Endodermal cell (in vitro differentiated cells): ENCODE measurements around the gene MARCHF3. TPM values are rescaled to one million over a fixed set of nuclear protein-coding genes. Genes with fewer than 3 reads are reported as not detected.

ENCODE experiments used
- DNase-seq: peaks from one replicate; pipeline ENCODE4 v3.0.0-alpha.2; 2017
- H3K27ac ChIP-seq: 2 replicates; pipeline ENCODE4 v1.5.1; 2013; ENCODE audit warnings: mild to moderate bottlenecking, low read depth, low read length, moderate library complexity
- H3K27me3 ChIP-seq: 2 replicates; pipeline ENCODE4 v1.6.1; 2013; ENCODE audit warnings: mild to moderate bottlenecking, low read length, moderate library complexity; ENCODE audit not compliant: insufficient read depth, control insufficient read depth, poor library complexity, severe bottlenecking
- H3K36me3 ChIP-seq: 2 replicates; pipeline ENCODE4 v1.7.0; 2013; ENCODE audit warnings: mild to moderate bottlenecking, low read length, moderate library complexity; ENCODE audit not compliant: control insufficient read depth, insufficient read depth
- H3K4me1 ChIP-seq: one replicate; pipeline ENCODE4 v1.7.0; 2013; ENCODE audit warnings: low read length; ENCODE audit not compliant: control insufficient read depth, insufficient read depth
- H3K4me3 ChIP-seq: 2 replicates; pipeline ENCODE4 v1.5.1; 2013; ENCODE audit warnings: mild to moderate bottlenecking, low read length, moderate library complexity
- H3K9ac ChIP-seq: 2 replicates; pipeline ENCODE4 v1.6.1; 2013; ENCODE audit warnings: mild to moderate bottlenecking, low read length, moderate library complexity; ENCODE audit not compliant: poor library complexity, severe bottlenecking; ENCODE audit errors: extremely low read depth
- H3K9me3 ChIP-seq: 2 replicates; pipeline ENCODE4 v1.6.1; 2013; ENCODE audit warnings: mild to moderate bottlenecking, low read length, moderate library complexity; ENCODE audit not compliant: control insufficient read depth
- H3K27ac Mint-ChIP-seq: 2 replicates; pipeline ENCODE4 v1.8.0; 2020; ENCODE audit warnings: mixed read lengths
- H3K27me3 Mint-ChIP-seq: 2 replicates; pipeline ENCODE4 v1.8.0; 2021; ENCODE audit warnings: mild to moderate bottlenecking, mixed read lengths; ENCODE audit not compliant: insufficient read depth
- H3K36me3 Mint-ChIP-seq: 2 replicates; pipeline ENCODE4 v1.8.0; 2020; ENCODE audit warnings: low read depth, mixed read lengths
- H3K4me1 Mint-ChIP-seq: 2 replicates; pipeline ENCODE4 v1.8.0; 2020; ENCODE audit warnings: mixed read lengths
- H3K4me3 Mint-ChIP-seq: 2 replicates; pipeline ENCODE4 v1.8.0; 2020; ENCODE audit warnings: mild to moderate bottlenecking, moderate library complexity, mixed read lengths
- H3K9me3 Mint-ChIP-seq: 2 replicates; pipeline ENCODE4 v1.8.0; 2020; ENCODE audit warnings: mild to moderate bottlenecking, mixed read lengths
- CTCF ChIP-seq: fragments of 200-600 bp; sonication (generic); conservative IDR thresholded peaks from 2 replicates; pipeline ENCODE4 v1.5.0; 2021; ENCODE audit warnings: antibody characterized with exemption, mild to moderate bottlenecking
- WGBS, 2 experiments: methylation state at CpG; one replicate each; pipeline versions ENCODE4 v1.1.5 to v1.1.7; 2013; ENCODE audit warnings: missing lambda C conversion rate in 2 of 2, mixed read lengths in 1 of 2; ENCODE audit not compliant: insufficient coverage in 1 of 2, insufficient read length in 1 of 2; 5-methylcytosine and 5-hydroxymethylcytosine counted together
- total RNA-seq, 2 donors: library from RNA; stranded (reverse); fragmentation: NEBNext Ultra II Directional in 1 of 2; extraction: Animal tissue kit (Norgen Biotek cat#: 25700) in 1 of 2; gene quantifications; 2 replicates in 1 of 2; 3 replicates in 1 of 2; pipeline ENCODE4 v1.2.1, GENCODE V29; 2021

Gene MARCHF3
- total RNA-seq, 2 donors from 2014 or later, result 4.4 to 11.3 TPM

GRCh38 chr5:127076315-127077129 is 46.2 kb upstream of the MARCHF3 start:
- Histone ChIP-seq H3K36me3 (no peaks in the 10 kb centered on the region), H3K27ac (no peak overlapping the region), H3K9ac (no peak overlapping the region), H3K9me3 (no peaks in the 10 kb centered on the region), H3K4me1 (peaks cover 26% of the 10 kb centered on the region), H3K4me3 (no peak overlapping the region), H3K27me3 (no peaks in the 10 kb centered on the region)
- no peak for DNase-seq
- Mint-ChIP-seq H3K4me1 (peaks cover 65% of the 10 kb centered on the region), H3K4me3 (no peak overlapping the region), H3K36me3 (no peaks in the 10 kb centered on the region), H3K27ac (peak overlapping the region; percentile 8), H3K9me3 (no peaks in the 10 kb centered on the region), H3K27me3 (no peaks in the 10 kb centered on the region)
- TF ChIP-seq CTCF, result no peak
- 58 to 62% methylated on average over 3 to 4 of the region's 4 CpGs for WGBS, 2 experiments

GRCh38 chr5:127074466-127074865 is 44.1 kb upstream of the MARCHF3 start:
- no peak for TF ChIP-seq CTCF
- Histone ChIP-seq H3K9ac (no peak overlapping the region), H3K4me1 (peaks cover 24% of the 10 kb centered on the region), H3K4me3 (no peak overlapping the region), H3K9me3 (no peaks in the 10 kb centered on the region), H3K27me3 (no peaks in the 10 kb centered on the region), H3K36me3 (no peaks in the 10 kb centered on the region), H3K27ac (no peak overlapping the region)
- no peak overlapping the region for H3K27ac Mint-ChIP-seq
- H3K4me1 Mint-ChIP-seq, result peaks cover 53% of the 10 kb centered on the region
- WGBS, 2 experiments, result 39 to 51% methylated on average over 2 to 3 of the region's 3 CpGs
- no peak for DNase-seq
- H3K27me3 Mint-ChIP-seq, result no peaks in the 10 kb centered on the region
- no peak overlapping the region for H3K4me3 Mint-ChIP-seq
- no peaks in the 10 kb centered on the region for H3K36me3 Mint-ChIP-seq
- no peaks in the 10 kb centered on the region for H3K9me3 Mint-ChIP-seq

GRCh38 chr5:127072861-127073846 is 42.8 kb upstream of the MARCHF3 start, which contains the start of gene C5orf63:
C5orf63 (minus strand) TSS chr5:127073502; CDS start chr5:127058995, 14,507 bp downstream.
- Histone ChIP-seq H3K9me3 (no peaks in the 10 kb centered on the region), H3K4me1 (peaks cover 26% of the 10 kb centered on the region), H3K27ac (no peak within 1 kb of the TSS), H3K9ac (no peak within 1 kb of the TSS), H3K36me3 (no peaks in the 10 kb centered on the region), H3K4me3 (no peak within 1 kb of the TSS), H3K27me3 (peaks cover 6% of the 10 kb centered on the region)
- Mint-ChIP-seq H3K9me3 (no peaks in the 10 kb centered on the region), H3K36me3 (no peaks in the 10 kb centered on the region), H3K27me3 (peaks cover 2% of the 10 kb centered on the region), H3K4me1 (peaks cover 56% of the 10 kb centered on the region), H3K27ac (peak within 1 kb of the TSS; percentile 90), H3K4me3 (peak within 1 kb of the TSS; percentile 68)
- DNase-seq, result peak; percentile 65
- TF ChIP-seq CTCF, result peak; percentile 60
- WGBS, 2 experiments, result 93 to 96% methylated on average over 36 to 56 of the region's 56 CpGs
